ENCODE data around the gene BPIFB3. TPM values are rescaled to one million over a fixed set of nuclear protein-coding genes. Genes with fewer than 3 reads are reported as not detected.

The BPIFB3 gene
- total and polyA plus RNA-seq, 2 of the 4 experiments (the other 2 are of a cell fraction), result not detected

GRCh38 chr20:33091147-33091546, 37.4 kb downstream of the BPIFB3 start:
- dilution Hi-C loops (cut with HindIII; ENCODE audit: low sequenced_read_pairs, unreplicated experiment), result no loop called here
- Histone ChIP-seq H3K79me1 (ENCODE audit: low read depth in 1 of 2, low read length in 2 of 2) (no peaks in the 10 kb centered on the region), H3K27ac (ENCODE audit: insufficient read depth, low read length) (no peak overlapping the region), H2AK9ac (replicated peaks; ENCODE audit: low read depth, low read length, poor library complexity) (no peak overlapping the region), H3K4me1 (ENCODE audit: control insufficient read depth, insufficient read depth, low read length) (no peaks in the 10 kb centered on the region), H2BK20ac (ENCODE audit: low read depth, low read length) (no peak overlapping the region), H2AFZ (replicated peaks; ENCODE audit: low read length, poor library complexity) (peak overlapping the region; percentile 51), H2AK5ac (ENCODE audit: low read depth, low read length) (no peak overlapping the region), H3K23ac (ENCODE audit: low read depth, low read length) (no peak overlapping the region), H3K9me3 (ENCODE audit: control insufficient read depth, insufficient read depth, low read length) (no peaks in the 10 kb centered on the region), H3K27me3 (ENCODE audit: control insufficient read depth, insufficient read depth, low read length) (no peaks in the 10 kb centered on the region; the same call in none of the 2 replicates), H2BK120ac (ENCODE audit: low read depth, low read length) (no peak overlapping the region), H3K9ac (ENCODE audit: low read depth, low read length) (no peak overlapping the region), H3K36me3 (ENCODE audit: control insufficient read depth, insufficient read depth, low read length) (no peaks in the 10 kb centered on the region), H3K4ac (ENCODE audit: low read depth, low read length) (no peak overlapping the region), H4K91ac (ENCODE audit: insufficient read depth, low read depth, low read length) (no peak overlapping the region), H3K18ac (ENCODE audit: low read depth, low read length) (no peak overlapping the region), H3K56ac (ENCODE audit: extremely low read depth, insufficient read depth, low read length) (no peak overlapping the region), H3K9me1 (ENCODE audit: insufficient read depth, low read length) (no peaks in the 10 kb centered on the region), H3K4me3 (ENCODE audit: insufficient read depth, low read depth, low read length) (no peak overlapping the region), H2BK15ac (ENCODE audit: low read depth, low read length) (no peak overlapping the region), H2BK5ac (ENCODE audit: low read depth, low read length, poor library complexity, severe bottlenecking) (no peak overlapping the region), H4K8ac (ENCODE audit: low read depth in 2 of 2, low read length in 2 of 2) (no peak overlapping the region), H3K4me2 (ENCODE audit: low read depth, low read length) (no peak overlapping the region), H4K5ac (ENCODE audit: low read depth, low read length) (no peak overlapping the region), H3K14ac (replicated peaks; ENCODE audit: low read depth, low read length) (no peak overlapping the region), H4K20me1 (ENCODE audit: insufficient read depth, low read length) (no peaks in the 10 kb centered on the region)
- in situ Hi-C loops (cut with MboI; ENCODE audit: low sequenced_read_pairs), result no loop called here
- ChIA-PET CTCF (no interaction called here), POLR2A (ENCODE audit: unreplicated experiment) (no interaction called here)
- WGBS, 2 experiments (ENCODE audit: extremely low coverage in 2 of 2, insufficient read length in 1 of 2), result 38% methylated on average over 1 of the region's 3 CpGs; no CpG with 5 or more reads in 1 of the 2 experiments
- intact Hi-C loops (cut with micrococcal nuclease), result no loop called here
- no TSS peak for BruUV-seq (replicated peaks)
- ATAC-seq (ENCODE audit: low read depth) (no peak), DNase-seq (no peak)
- TF ChIP-seq NFE2L2 (IDR thresholded peaks at IDR 0.05; ENCODE audit: low read depth, low read length) (no peak), RFX5 (IDR thresholded peaks at IDR 0.05; ENCODE audit: low read depth, low read length) (no peak), CHD1 (IDR thresholded peaks at IDR 0.05; ENCODE audit: low read depth, low read length) (no peak), ELK1 (IDR thresholded peaks at IDR 0.05; ENCODE audit: borderline replicate concordance, low read depth, low read length) (no peak), MXI1 (IDR thresholded peaks at IDR 0.05; ENCODE audit: borderline replicate concordance, low read depth, low read length) (no peak), CTCF (conservative IDR thresholded peaks at IDR 0.05; ENCODE audit: low read depth, low read length) (no peak), FOS (IDR thresholded peaks at IDR 0.05; ENCODE audit: low read depth, low read length) (no peak), SMC3 (IDR thresholded peaks at IDR 0.05; ENCODE audit: low read depth, low read length) (no peak), CEBPB (IDR thresholded peaks at IDR 0.05; ENCODE audit: low read depth, low read length) (no peak), USF2 (IDR thresholded peaks at IDR 0.05; ENCODE audit: low read depth, low read length) (no peak), RAD21 (IDR thresholded peaks at IDR 0.05; ENCODE audit: low read length) (no peak)

Data from IMR-90 (cell line).